ENCODE data around the gene AKR1B15.

The AKR1B15 gene

DNA sequence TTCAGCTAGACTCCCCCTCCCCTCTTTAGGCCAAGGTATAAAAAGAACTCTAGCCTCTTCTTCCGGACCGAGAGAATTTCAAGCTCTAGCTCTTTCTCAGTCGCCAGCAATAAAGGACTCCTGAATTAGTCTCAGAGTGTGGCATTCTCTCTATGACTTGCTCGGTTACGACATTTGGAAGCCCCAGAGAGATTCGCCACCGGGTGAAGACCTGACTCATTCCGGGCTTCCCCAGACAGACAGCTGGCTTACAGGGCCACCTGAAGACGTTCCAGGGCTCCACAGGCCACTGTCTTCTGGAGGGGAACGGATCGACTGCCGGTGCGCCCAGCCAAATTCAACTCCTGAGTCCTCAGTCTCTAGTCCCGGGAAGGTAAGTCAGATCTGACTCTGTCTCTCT, at the start of gene AKR1B15:
Gene AKR1B15 (plus strand): TSS at position 234 of the 400 bp plus-strand sequence. CDS start 15,510 bp downstream, outside the sequence.
- Mint-ChIP-seq H3K4me3 (no peak within 1 kb of the TSS), H3K4me1 (no peaks in the 10 kb centered on the region), H3K9me3 (no peaks in the 10 kb centered on the region), H3K27ac (ENCODE audit: low read depth) (no peak within 1 kb of the TSS), H3K36me3 (ENCODE audit: insufficient read depth) (no peaks in the 10 kb centered on the region), H3K27me3 (peaks cover 50% of the 10 kb centered on the region)
- ATAC-seq (replicated peaks; ENCODE audit: extremely low read depth, poor library complexity, severe bottlenecking) = no peak
- DNase-seq (ENCODE audit: low spot score in 2 of 2) = no peak

DNA sequence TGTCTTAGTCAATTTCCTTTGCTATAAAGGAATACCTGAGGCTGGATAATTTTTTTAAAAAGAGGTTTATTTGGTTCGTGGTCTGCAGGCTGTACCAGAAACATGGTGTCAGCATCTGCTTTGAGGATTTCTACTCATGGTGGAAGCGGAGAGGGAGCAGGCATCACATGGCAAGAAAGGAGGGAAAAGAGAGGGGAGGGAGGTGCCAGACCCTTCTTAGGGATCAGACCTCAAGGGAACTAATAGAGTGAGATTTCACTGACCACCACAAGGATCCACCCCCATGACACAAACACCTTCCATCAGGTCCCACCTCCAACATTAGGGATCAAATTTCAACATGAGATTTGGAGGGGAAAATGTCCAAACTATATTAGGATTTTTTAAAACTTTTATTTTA, 48.5 kb upstream of the AKR1B15 start:
- H3K27me3 Mint-ChIP-seq = peaks cover 57% of the 10 kb centered on the region
- no peak overlapping the region for H3K27ac Mint-ChIP-seq (ENCODE audit: low read depth)
- no peak overlapping the region for H3K4me3 Mint-ChIP-seq
- no peak for ATAC-seq (replicated peaks; ENCODE audit: extremely low read depth, poor library complexity, severe bottlenecking)
- H3K36me3 Mint-ChIP-seq (ENCODE audit: insufficient read depth) = no peaks in the 10 kb centered on the region
- no peak for DNase-seq (ENCODE audit: low spot score in 2 of 2)
- no peaks in the 10 kb centered on the region for H3K4me1 Mint-ChIP-seq
- H3K9me3 Mint-ChIP-seq = no peaks in the 10 kb centered on the region

DNA sequence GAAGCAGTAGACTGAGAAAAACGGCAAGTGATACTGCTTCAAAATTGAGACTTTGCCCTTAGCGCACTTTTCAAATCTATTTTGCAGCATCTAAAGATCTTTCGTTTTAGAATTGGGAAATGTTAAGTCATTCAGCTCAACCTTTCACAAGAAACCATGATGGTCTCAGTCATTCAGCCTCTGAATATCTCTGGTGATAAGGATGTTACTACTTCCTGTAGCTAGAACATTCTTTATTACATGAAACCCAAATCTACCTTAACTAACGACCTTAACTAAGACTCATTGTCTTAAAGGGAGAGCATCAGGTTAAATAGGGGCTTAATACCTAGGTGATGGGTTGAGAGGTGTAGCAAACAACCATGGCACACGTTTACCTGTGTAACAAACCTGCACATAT, 47.9 kb upstream of the AKR1B15 start:
- ATAC-seq (replicated peaks; ENCODE audit: extremely low read depth, poor library complexity, severe bottlenecking) = no peak
- H3K4me1 Mint-ChIP-seq = no peaks in the 10 kb centered on the region
- no peak overlapping the region for H3K27ac Mint-ChIP-seq (ENCODE audit: low read depth)

DNA sequence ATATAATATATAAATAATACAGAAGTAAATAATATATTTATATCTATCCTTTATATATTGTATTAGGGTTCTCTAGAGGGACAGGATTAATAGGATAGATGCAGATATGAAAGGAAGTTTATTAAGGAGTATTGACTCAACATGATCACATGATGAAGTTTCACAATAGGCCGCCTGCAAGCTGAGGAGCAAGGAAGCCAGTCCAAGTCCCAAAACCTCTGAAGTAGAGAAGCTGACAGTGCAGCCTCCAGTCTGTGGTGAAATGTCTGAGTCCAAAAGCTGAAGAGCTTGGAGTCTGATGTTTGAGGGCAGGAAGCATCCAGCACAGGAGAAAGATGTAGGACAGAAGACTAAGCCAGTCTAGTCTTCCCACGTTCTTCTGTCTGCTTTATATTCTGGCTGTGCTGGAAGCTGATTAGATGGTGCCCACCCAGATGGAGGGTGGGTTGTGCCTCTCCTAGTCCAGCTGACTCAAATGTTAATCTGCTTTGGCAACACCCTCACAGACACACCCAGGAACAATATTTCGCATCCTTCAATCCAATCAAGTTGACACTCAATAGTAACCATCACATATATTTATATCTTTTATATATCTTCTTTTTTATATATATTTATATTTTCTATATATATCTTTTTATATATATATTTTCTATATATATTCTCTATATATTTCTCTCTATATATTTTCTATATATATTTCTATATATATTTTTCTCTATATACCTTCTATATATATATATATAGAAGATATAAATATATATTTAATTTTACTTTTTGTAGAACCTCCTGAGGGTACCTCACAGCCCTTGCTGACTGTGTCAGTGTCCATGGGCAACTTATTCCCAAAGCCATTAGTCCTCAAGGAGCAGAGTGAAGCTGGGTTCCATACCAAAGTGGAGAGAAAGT, 46.2 kb upstream of the AKR1B15 start:
- H3K4me3 Mint-ChIP-seq = no peak overlapping the region
- no peaks in the 10 kb centered on the region for H3K9me3 Mint-ChIP-seq
- ATAC-seq (replicated peaks; ENCODE audit: extremely low read depth, poor library complexity, severe bottlenecking) = no peak
- no peak for DNase-seq (ENCODE audit: low spot score in 2 of 2)
- no peak overlapping the region for H3K27ac Mint-ChIP-seq (ENCODE audit: low read depth)
- no peaks in the 10 kb centered on the region for H3K4me1 Mint-ChIP-seq
- H3K36me3 Mint-ChIP-seq (ENCODE audit: insufficient read depth) = no peaks in the 10 kb centered on the region
- peaks cover 55% of the 10 kb centered on the region for H3K27me3 Mint-ChIP-seq

More for the DNA sequence above, 47.9 kb upstream of the AKR1B15 start:
- H3K27me3 Mint-ChIP-seq = peaks cover 57% of the 10 kb centered on the region
- DNase-seq (ENCODE audit: low spot score in 2 of 2) = no peak
- no peaks in the 10 kb centered on the region for H3K9me3 Mint-ChIP-seq
- H3K4me3 Mint-ChIP-seq = no peak overlapping the region
- no peaks in the 10 kb centered on the region for H3K36me3 Mint-ChIP-seq (ENCODE audit: insufficient read depth)

DNA sequence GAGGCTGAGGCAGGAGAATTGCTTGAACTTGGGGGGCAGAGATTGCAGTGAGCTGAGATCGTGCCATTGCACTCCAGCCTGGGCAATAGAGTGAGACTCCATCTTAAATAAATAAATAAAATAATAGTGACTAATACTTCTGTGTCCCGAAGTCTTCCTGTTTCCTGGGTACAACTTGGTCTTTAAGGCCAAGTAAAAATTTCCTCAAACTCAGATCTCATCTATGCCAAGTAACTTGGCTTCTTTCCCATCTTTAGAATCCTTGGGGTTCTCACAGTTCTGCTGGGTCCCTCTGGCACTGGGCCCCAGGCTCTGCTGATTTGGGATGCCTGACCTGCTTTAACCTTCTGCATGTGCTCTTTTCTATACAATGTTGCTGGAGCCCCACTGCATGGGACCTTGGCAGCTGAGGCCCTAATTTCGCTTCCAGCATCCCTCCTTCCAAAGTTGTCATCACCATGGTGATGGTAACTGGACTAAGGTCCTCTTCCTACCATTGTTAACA, 44.2 kb upstream of the AKR1B15 start:
- H3K36me3 Mint-ChIP-seq (ENCODE audit: insufficient read depth) = no peaks in the 10 kb centered on the region
- no peaks in the 10 kb centered on the region for H3K9me3 Mint-ChIP-seq
- H3K27ac Mint-ChIP-seq (ENCODE audit: low read depth) = no peak overlapping the region
- no peak for DNase-seq (ENCODE audit: low spot score in 2 of 2)
- H3K4me1 Mint-ChIP-seq = no peaks in the 10 kb centered on the region
- no peak for ATAC-seq (replicated peaks; ENCODE audit: extremely low read depth, poor library complexity, severe bottlenecking)
- peaks cover 45% of the 10 kb centered on the region for H3K27me3 Mint-ChIP-seq
- no peak overlapping the region for H3K4me3 Mint-ChIP-seq

DNA sequence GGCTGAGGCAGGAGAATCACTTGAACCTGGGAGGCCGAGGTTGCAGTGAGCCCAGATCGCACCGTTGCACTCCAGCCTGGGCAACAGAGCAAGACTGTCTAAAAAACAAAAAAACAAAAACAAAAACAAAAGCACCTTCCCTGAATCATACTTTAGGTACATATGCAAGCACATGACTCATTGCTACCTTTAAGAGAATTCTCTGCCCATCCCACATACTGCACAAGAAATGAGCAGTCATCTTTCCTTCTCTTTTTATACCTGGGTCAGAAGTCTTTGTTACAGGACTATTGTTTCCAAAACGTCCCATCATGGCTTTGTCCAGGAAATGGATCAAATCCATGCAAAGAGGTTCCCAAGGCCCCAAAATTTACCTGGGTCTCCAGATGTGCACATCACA, 43.1 kb upstream of the AKR1B15 start:
- DNase-seq (ENCODE audit: low spot score in 2 of 2) = no peak
- Mint-ChIP-seq H3K4me3 (no peak overlapping the region), H3K4me1 (no peaks in the 10 kb centered on the region), H3K36me3 (ENCODE audit: insufficient read depth) (no peaks in the 10 kb centered on the region), H3K27ac (ENCODE audit: low read depth) (no peak overlapping the region), H3K9me3 (no peaks in the 10 kb centered on the region), H3K27me3 (peaks cover 35% of the 10 kb centered on the region)
- no peak for ATAC-seq (replicated peaks; ENCODE audit: extremely low read depth, poor library complexity, severe bottlenecking)

DNA sequence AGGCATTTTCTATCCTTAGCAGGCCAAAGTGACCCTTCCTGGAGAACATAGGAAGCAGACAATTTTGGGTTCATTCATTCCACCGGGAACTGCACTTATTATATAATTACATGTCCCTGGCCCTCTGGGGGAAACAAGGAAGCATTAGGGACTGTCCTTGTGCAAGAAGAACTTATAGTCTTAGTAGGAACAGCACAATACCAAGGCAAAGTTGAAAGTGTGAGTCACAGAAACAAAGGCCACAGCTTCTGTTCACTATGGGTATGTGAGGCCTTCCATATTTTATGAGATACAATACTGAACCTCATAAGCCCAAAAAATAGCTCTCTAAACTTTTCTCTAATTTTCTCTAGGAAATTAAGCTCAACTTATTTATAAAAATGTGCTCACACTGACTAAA, 39.9 kb upstream of the AKR1B15 start:
- no peak for ATAC-seq (replicated peaks; ENCODE audit: extremely low read depth, poor library complexity, severe bottlenecking)
- Mint-ChIP-seq H3K27ac (ENCODE audit: low read depth) (no peak overlapping the region), H3K27me3 (peaks cover 10% of the 10 kb centered on the region), H3K36me3 (ENCODE audit: insufficient read depth) (no peaks in the 10 kb centered on the region), H3K4me1 (no peaks in the 10 kb centered on the region), H3K9me3 (no peaks in the 10 kb centered on the region), H3K4me3 (no peak overlapping the region)
- no peak for DNase-seq (ENCODE audit: low spot score in 2 of 2)

DNA sequence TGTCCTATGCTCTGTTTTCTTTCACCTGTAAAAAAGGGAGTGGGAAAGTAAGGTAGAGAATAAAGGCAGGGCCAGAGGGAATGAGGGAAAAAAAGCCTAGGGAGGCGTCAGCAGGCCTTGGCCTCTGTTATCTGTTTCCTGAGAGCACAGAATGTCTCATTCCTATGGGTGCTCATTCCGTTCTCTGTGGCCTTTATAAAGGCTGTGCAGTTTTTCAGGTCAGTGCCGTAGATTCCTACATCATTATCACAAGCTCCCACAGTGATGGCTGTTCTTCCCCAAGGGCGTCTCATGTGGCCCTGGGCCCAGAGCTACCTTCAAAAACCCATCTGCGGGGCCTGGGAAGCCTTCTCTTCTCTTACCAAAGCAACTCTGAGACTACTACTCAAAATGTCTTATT, 38.3 kb upstream of the AKR1B15 start:
- Mint-ChIP-seq H3K9me3 (no peaks in the 10 kb centered on the region), H3K4me3 (no peak overlapping the region), H3K36me3 (ENCODE audit: insufficient read depth) (peaks cover 1% of the 10 kb centered on the region), H3K4me1 (peaks cover 6% of the 10 kb centered on the region), H3K27me3 (peaks cover 4% of the 10 kb centered on the region), H3K27ac (ENCODE audit: low read depth) (no peak overlapping the region)
- ATAC-seq (replicated peaks; ENCODE audit: extremely low read depth, poor library complexity, severe bottlenecking) (no peak), DNase-seq (ENCODE audit: low spot score in 2 of 2) (no peak)

DNA sequence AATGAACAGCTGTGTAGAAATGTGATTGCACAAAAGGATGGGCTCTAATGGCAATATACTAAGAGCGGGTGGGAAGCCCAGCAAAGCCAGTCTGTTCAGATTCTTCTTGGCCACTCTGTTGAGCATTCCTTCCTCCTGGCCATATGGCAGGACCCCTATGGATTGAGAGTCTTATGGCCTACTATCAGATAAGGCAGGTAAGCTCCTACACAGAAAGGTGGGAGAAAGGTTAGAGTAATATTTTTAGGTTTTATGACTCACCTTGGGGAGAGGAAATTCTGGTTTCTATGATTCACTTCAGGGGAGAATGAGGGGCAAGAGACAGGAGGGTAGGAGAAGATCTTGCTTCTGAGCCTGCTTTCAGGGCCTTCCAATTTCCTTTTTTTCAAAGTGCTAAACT, 36.6 kb upstream of the AKR1B15 start:
- no peak overlapping the region for H3K27ac Mint-ChIP-seq (ENCODE audit: low read depth)
- peaks cover 6% of the 10 kb centered on the region for H3K4me1 Mint-ChIP-seq
- H3K9me3 Mint-ChIP-seq = no peaks in the 10 kb centered on the region
- no peak overlapping the region for H3K4me3 Mint-ChIP-seq
- H3K36me3 Mint-ChIP-seq (ENCODE audit: insufficient read depth) = peaks cover 1% of the 10 kb centered on the region
- DNase-seq (ENCODE audit: low spot score in 2 of 2) (no peak), ATAC-seq (replicated peaks; ENCODE audit: extremely low read depth, poor library complexity, severe bottlenecking) (no peak)
- H3K27me3 Mint-ChIP-seq = peaks cover 19% of the 10 kb centered on the region

DNA sequence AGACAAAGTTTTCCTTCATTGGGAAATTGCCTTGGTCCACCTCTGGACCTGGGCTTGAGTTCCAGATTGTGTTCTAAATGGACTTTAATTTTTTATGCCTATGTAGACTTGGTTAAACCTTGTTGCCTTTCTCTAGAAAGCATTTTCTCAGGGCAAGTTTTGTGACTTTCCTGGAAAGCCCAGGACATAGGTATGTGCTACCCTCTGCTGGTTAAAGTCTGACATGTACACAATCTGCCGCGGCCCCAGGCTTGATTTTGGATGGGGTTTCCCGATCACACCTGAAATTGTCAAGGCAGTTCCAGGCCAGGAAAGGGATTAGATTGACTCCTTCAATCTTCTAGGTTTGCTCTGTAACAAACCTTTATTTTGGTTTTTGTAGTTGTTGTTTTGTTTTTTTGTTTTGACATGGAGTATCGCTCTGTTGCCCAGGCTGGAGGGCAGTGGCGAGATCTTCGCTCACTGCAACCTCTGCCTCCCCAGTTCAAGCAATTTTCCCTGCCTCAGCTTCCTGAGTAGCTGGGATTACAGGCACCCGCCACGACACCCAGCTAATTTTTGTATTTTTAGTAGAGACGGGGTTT, 35.6 kb upstream of the AKR1B15 start:
- H3K27me3 Mint-ChIP-seq = peaks cover 22% of the 10 kb centered on the region
- H3K9me3 Mint-ChIP-seq = no peaks in the 10 kb centered on the region
- ATAC-seq (replicated peaks; ENCODE audit: extremely low read depth, poor library complexity, severe bottlenecking) (no peak), DNase-seq (ENCODE audit: low spot score in 2 of 2) (no peak)
- H3K4me1 Mint-ChIP-seq = peaks cover 6% of the 10 kb centered on the region
- H3K4me3 Mint-ChIP-seq = no peak overlapping the region
- H3K27ac Mint-ChIP-seq (ENCODE audit: low read depth) = no peak overlapping the region
- H3K36me3 Mint-ChIP-seq (ENCODE audit: insufficient read depth) = peaks cover 1% of the 10 kb centered on the region

DNA sequence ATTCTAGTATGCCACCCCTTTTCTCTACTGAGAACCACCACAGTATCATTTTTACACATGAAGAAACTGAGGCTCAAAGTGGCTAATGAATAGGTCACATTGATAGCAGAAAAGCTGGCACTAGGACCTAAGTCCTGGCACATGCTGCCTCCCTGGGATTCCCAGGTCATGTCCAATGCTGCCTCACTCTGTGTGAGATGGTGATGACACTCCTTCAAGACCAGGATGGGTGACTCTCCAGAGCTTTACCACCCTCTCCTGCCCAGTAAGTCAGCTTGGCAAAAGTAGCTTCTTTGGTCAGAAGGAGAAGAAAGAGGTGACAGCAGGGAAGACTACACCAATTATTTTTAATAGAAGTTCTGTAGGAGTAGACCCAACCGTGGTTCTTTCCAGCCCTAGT, 34.8 kb upstream of the AKR1B15 start:
- ATAC-seq (replicated peaks; ENCODE audit: extremely low read depth, poor library complexity, severe bottlenecking) (no peak), DNase-seq (ENCODE audit: low spot score in 2 of 2) (no peak)
- H3K9me3 Mint-ChIP-seq = no peaks in the 10 kb centered on the region
- H3K36me3 Mint-ChIP-seq (ENCODE audit: insufficient read depth) = peaks cover 1% of the 10 kb centered on the region
- peaks cover 22% of the 10 kb centered on the region for H3K27me3 Mint-ChIP-seq
- no peak overlapping the region for H3K27ac Mint-ChIP-seq (ENCODE audit: low read depth)
- H3K4me3 Mint-ChIP-seq = no peak overlapping the region
- peaks cover 6% of the 10 kb centered on the region for H3K4me1 Mint-ChIP-seq

DNA sequence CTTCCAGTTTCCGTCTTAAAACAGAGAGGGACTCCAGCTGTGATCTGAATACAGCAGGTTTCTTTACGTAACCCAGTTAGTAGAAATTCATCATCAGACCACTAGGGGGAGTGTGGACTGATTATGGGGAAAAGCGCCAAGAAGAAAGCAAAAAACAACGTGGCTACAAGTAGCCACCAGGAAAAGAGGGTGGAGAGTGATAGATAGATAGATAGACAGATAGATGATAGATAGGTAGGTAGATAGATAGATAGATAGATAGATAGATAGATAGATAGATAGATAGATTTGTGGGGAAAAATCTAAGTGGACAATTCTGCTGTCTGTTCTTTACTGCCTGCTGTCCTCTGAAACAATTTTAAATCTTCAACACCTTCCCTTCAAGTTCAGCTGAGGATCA, 34.2 kb upstream of the AKR1B15 start:
- Mint-ChIP-seq H3K27ac (ENCODE audit: low read depth) (no peak overlapping the region), H3K4me3 (no peak overlapping the region), H3K36me3 (ENCODE audit: insufficient read depth) (peaks cover 1% of the 10 kb centered on the region), H3K4me1 (peaks cover 6% of the 10 kb centered on the region), H3K9me3 (no peaks in the 10 kb centered on the region), H3K27me3 (peaks cover 28% of the 10 kb centered on the region)
- DNase-seq (ENCODE audit: low spot score in 2 of 2) (no peak), ATAC-seq (replicated peaks; ENCODE audit: extremely low read depth, poor library complexity, severe bottlenecking) (peak; percentile 43)

Measured in central memory CD8-positive, alpha-beta T cell (primary cell).